COR-L47 (cell line): ENCODE measurements around the gene ST6GALNAC5.
A peak's percentile ranks its signal among the peaks of the same experiment; 100 is the strongest.
"Not testable (repeated sequence)": the region's sequence is repeated elsewhere in the genome, so short reads cannot be mapped to it uniquely, and the experiment has no call there.

Experiments used
- DNase-seq: peaks from one replicate; lab custom pipeline; 2025; lab: John Stamatoyannopoulos, UW

ST6GALNAC5 gene

GRCh38 chr1:76868154-76868882, 1.0 kb downstream of the ST6GALNAC5 start:
- DNase-seq = peak; percentile 37

- no peak for DNase-seq
Measured at GRCh38 chr1:76868916-76869315, 1.6 kb downstream of the ST6GALNAC5 start.

GRCh38 chr1:76870037-76870436, 2.8 kb downstream of the ST6GALNAC5 start:
- DNase-seq = no peak

GRCh38 chr1:76871355-76871974, 4.2 kb downstream of the ST6GALNAC5 start:
- DNase-seq = no peak

- no peak for DNase-seq
Measured at GRCh38 chr1:76872944-76873343, 5.7 kb downstream of the ST6GALNAC5 start.

- no peak for DNase-seq
Measured at GRCh38 chr1:76876655-76877395, 9.5 kb downstream of the ST6GALNAC5 start.

GRCh38 chr1:76879014-76879413, 11.7 kb downstream of the ST6GALNAC5 start:
- not testable (repeated sequence) for DNase-seq

GRCh38 chr1:76881762-76882161, 14.5 kb downstream of the ST6GALNAC5 start:
- DNase-seq = no peak

- DNase-seq = no peak
Measured at GRCh38 chr1:76891931-76892622, 24.8 kb downstream of the ST6GALNAC5 start.

GRCh38 chr1:76892675-76893074, 25.4 kb downstream of the ST6GALNAC5 start:
- no peak for DNase-seq

- peak; percentile 11 for DNase-seq
Measured at GRCh38 chr1:76901158-76901767, 34.0 kb downstream of the ST6GALNAC5 start.

- DNase-seq = no peak
Measured at GRCh38 chr1:76905876-76906595, 38.8 kb downstream of the ST6GALNAC5 start.

GRCh38 chr1:76909311-76909710, 42.0 kb downstream of the ST6GALNAC5 start:
- DNase-seq = no peak

GRCh38 chr1:76919085-76919484, 51.8 kb downstream of the ST6GALNAC5 start:
- no peak for DNase-seq

GRCh38 chr1:76921590-76921989, 54.3 kb downstream of the ST6GALNAC5 start:
- no peak for DNase-seq

GRCh38 chr1:76925825-76926224, 58.5 kb downstream of the ST6GALNAC5 start:
- no peak for DNase-seq

GRCh38 chr1:76928522-76928921, 61.2 kb downstream of the ST6GALNAC5 start:
- no peak for DNase-seq

- no peak for DNase-seq
Measured at GRCh38 chr1:76929136-76929535, 61.9 kb downstream of the ST6GALNAC5 start.

GRCh38 chr1:76933847-76934815, 66.9 kb downstream of the ST6GALNAC5 start:
- peak; percentile 54 for DNase-seq

GRCh38 chr1:76938304-76938703, 71.0 kb downstream of the ST6GALNAC5 start:
- DNase-seq = no peak
